ENCODE measurements around the gene UFC1.
"Not testable (repeated sequence)": the region's sequence is repeated elsewhere in the genome, so short reads cannot be mapped to it uniquely, and the experiment has no call there.

Gene UFC1

GRCh38 chr1:161153682-161154337 is at the start of gene UFC1:
Gene UFC1 (plus strand): TSS chr1:161153978. CDS start chr1:161153998, 20 bp downstream.
- DNase-seq, result peak; percentile 89 to 91 (median 90)

DNA sequence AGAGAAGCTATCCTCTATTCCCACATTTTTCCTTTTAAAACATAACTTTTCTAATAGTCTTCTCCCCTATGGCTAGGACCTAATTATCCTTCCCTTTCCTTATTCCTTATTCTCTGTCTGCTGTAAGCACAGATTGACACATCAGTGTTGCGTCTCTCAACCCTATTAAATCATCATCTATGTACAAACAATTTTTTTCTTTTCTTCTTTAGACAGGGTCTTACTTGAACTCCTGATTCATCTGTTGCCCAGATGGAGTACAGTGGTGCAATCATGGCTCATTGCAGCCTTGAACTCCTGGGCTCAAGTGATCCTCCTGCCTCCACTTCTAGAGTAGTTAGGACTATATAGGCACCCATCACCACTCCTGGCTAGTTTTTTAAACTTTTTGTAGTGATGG is 47.3 kb upstream of the UFC1 start:
- no peak for DNase-seq

DNA sequence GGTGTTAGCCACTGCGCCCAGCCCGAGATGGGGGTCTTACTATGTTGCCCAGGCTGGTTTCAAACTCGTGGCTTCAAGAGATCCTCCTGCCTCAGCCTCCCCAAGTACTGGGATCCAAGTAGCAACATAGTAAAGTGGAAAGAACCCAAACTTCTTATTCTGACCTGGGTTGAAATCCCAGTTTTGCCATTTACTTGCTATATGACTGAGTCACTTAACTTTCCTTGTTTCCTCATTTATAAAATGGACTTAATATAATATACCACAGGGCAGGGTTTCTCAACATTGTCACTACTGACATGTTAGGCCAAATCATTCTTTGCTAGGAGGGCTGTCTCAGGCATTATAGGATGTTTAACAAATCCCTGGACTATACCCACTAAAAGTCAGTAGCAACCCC is 42.7 kb upstream of the UFC1 start:
- peak; percentile 53 to 82 (median 79) for DNase-seq

GRCh38 chr1:161111527-161111926 is 42.3 kb upstream of the UFC1 start:
- DNase-seq, result peak; percentile 32 to 52 (median 46)

GRCh38 chr1:161113915-161114314 is 39.9 kb upstream of the UFC1 start:
- DNase-seq, result no peak

- no peak for DNase-seq
Measured at GRCh38 chr1:161114556-161114955, 39.2 kb upstream of the UFC1 start.

- DNase-seq, result peak; percentile 27 to 57 (median 47)
Measured at GRCh38 chr1:161115132-161115711, 38.6 kb upstream of the UFC1 start.

GRCh38 chr1:161115961-161116360 is 37.8 kb upstream of the UFC1 start:
- not testable (repeated sequence) for DNase-seq

DNA sequence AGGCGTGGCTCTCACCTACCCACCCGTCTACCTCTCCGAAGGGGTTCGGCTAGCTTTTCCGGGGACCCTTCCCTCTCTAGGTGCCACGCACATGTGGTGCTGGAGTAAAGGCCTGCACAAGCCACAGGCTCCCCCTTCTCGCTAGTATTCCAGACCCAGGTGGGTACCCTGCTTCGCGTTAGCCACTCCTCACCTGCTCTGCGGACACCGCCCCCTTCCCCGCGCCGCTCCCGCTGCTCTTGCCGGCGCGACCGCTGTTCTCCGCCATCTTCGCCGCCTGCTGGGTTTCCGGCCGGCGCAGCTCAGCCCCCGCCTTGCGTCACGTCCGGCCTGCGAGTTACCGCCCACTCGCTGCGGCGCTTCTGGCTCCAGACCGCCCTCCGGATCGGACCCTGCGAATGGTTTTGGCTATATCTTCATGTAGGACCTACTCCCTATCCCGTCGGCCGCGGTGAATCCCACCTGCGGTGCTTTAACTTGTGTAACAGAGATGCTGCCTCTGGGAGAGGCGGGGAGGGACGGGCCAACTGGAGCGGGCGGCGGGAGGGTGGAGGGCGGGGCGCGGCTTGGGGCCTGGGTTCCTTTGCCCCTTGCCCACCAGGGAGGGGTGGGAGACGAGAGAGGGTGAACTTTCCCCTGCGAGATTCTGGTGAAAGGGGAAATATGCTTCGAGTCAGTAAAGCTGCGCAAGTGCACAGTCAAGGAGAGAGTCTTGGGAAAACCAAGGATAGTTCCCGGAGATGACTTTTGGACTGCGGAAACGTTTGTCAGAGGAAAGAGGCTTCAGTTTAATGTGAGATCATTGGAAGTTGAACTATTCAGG is 35.8 kb upstream of the UFC1 start, which contains the start of the genes NIT1 and PFDN2:
Gene NIT1, plus strand, starts transcription at position 347 of the 823 bp plus-strand sequence. Its CDS starts 72 bp downstream, at position 419.
Gene PFDN2, minus strand, starts transcription at position 279 of the 823 bp plus-strand sequence. Its CDS starts 11 bp downstream, at position 268.
- peak; percentile 93 to 95 (median 93) for DNase-seq

GRCh38 chr1:161119092-161119903 is 34.5 kb upstream of the UFC1 start:
- DNase-seq, result peak; percentile 67 to 78 (median 74)

GRCh38 chr1:161121042-161121650 is 32.6 kb upstream of the UFC1 start:
- peak; percentile 32 to 45 (median 34) for DNase-seq

DNA sequence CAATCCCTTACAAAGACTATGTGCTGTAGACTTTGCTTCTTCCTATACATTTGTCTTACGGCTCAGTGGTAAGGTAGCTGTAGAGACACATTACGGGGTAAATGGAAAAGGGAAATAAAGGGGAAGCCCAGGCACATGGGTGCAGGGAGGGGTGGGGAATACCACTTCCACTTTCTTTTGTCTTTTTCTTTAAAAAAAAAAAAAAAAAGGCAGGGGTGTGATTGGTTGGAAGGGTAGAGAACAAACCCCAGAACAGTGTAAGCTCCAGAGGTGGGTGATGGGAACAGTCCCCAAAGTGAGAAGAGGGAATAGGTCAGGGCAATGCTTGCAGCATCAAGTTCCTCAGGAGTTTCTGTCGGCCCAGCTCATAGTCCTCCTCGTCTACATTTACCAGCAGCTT is 31.9 kb upstream of the UFC1 start:
- DNase-seq, result peak; percentile 76 to 85 (median 79)

DNA sequence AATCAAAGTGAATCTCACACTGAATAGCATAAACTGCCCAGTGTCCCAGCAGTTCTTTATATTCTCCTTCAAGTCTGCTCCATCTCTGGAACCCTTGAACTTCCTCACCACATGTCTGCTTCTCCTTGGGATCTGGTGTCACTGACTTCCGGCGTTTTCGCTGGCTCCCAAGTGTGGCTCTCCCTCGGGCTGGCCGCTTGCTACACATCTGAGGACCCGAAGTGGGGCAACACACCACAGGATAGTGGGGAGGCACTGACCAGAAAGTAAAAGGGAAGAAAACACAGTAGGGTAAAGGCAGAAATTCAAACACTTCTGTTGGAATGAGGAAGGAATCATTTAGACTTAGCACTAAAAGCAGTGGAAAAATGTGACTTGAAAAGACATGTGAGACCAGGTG is 30.8 kb upstream of the UFC1 start:
- DNase-seq, result no peak

- no peak for DNase-seq
Measured at GRCh38 chr1:161127649-161128048, 26.1 kb upstream of the UFC1 start.

GRCh38 chr1:161128591-161129420 is 25.0 kb upstream of the UFC1 start:
- DNase-seq, result no peak

GRCh38 chr1:161130266-161130665 is 23.5 kb upstream of the UFC1 start:
- no peak for DNase-seq

DNA sequence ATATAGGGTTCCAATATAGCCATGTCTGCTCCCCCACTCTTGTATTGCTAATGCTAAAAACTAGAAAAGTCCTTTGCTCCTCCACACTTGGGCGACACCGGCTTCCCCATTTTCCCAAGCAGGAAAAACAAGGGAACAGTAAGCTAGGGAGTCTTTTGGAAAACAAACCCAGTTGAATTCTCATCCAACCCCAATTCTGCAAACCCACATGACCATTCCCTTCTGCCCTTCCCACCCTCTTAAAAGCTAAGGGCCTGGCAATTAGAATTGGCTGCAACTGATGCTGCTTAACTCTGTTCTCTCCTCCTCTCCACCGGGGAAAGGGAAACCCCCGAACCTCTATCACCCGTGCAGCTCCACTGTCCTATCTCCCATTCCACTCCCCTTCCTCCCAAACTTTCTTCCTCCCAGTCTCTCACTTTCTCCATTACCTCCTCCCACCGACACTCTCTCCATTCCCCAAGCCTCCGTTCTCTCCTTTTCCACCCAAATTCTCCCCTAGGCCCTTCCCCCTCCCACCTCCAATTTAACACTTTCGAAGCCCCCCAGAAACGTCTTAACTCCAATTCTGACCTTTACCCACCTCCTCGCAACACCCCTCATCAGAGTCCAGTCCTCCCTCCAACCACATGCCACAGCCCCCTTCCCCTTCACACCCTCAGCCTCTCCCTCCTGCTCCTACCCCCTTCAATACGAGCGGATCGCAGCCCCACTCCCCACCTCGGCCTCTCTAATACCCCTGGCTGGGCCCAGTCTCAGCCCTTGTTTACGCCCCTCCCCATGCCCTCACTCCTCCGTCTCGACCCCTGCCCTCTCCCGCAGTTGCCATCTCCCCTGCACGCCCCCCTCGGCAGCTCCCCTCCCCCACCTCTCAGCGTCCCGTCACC is 22.0 kb upstream of the UFC1 start:
- DNase-seq, result no peak

- DNase-seq, result peak; percentile 95 to 97 (median 97)
Measured at GRCh38 chr1:161132410-161133219, 21.2 kb upstream of the UFC1 start, which contains the start of gene DEDD. Gene DEDD (minus strand): TSS chr1:161132667. CDS start chr1:161124462, 8,205 bp downstream.

DNA sequence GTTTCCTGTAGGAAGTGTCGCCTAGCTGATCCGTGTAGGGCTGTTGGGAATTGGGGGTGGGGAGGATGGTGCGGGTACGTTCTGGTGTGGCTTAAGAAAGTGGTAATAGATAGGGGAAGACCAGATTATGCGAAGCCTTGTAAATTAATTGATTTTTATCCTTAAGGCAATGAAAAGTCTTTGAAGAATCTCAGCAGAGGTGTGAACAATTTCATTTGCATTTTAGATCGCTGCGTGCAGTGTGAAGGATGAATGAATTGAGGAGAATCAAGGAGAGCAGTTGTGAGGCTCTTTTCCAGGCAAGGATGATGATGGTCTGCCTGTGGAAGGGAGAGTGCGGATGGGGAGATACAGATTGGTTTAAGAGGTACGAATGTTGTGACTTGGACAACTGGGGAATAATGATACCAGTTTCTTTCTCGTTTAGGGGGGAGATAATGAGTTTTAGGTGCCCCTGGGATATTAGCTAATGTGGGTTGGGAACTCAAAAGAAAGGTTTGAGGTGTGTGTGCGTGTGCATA is 20.5 kb upstream of the UFC1 start:
- DNase-seq, result no peak

Data from suppressor macrophage treated with lipopolysaccharide for 1 hour (primary cell).